Astrocyte (in vitro differentiated cells and primary cell): ENCODE measurements around the gene MARVELD3. TPM values are rescaled to one million over a fixed set of nuclear protein-coding genes. Genes with fewer than 3 reads are reported as not detected.

Experiments used
- DNase-seq: peaks from one replicate; pipeline ENCODE4 v3.0.0-alpha.2; 2010; ENCODE audit warnings: low read depth
- FAIRE-seq: peaks from 2 replicates; lab custom pipeline; 2011; peaks lifted over from hg19 to GRCh38; lab: Jason Lieb, UNC
- H2AFZ ChIP-seq: 2 replicates; pipeline ENCODE4 v1.6.0; 2012; ENCODE audit warnings: low read depth, low read length, inconsistent platforms
- H3K27ac ChIP-seq: 2 replicates; pipeline ENCODE4 v1.5.1; 2011; ENCODE audit warnings: low read depth, low read length, inconsistent platforms
- H3K27me3 ChIP-seq: 2 replicates; pipeline ENCODE4 v1.6.0; 2011; ENCODE audit warnings: low read length, inconsistent platforms; ENCODE audit not compliant: insufficient read depth
- H3K36me3 ChIP-seq: 2 replicates; pipeline ENCODE4 v1.5.1; 2011; ENCODE audit warnings: low read length, inconsistent platforms; ENCODE audit not compliant: insufficient read depth
- H3K4me1 ChIP-seq: 2 replicates; pipeline ENCODE4 v1.5.1; 2011; ENCODE audit warnings: low read length, inconsistent platforms; ENCODE audit not compliant: insufficient read depth
- H3K4me2 ChIP-seq: 2 replicates; pipeline ENCODE4 v1.6.0; 2012; ENCODE audit warnings: low read length, inconsistent platforms
- H3K4me3 ChIP-seq: 2 replicates; pipeline ENCODE4 v1.5.1; 2011; ENCODE audit warnings: low read depth, mild to moderate bottlenecking, low read length, inconsistent platforms; ENCODE audit not compliant: insufficient read depth
- H3K79me2 ChIP-seq: 2 replicates; pipeline ENCODE4 v1.6.0; 2012; ENCODE audit warnings: mild to moderate bottlenecking, low read length, inconsistent platforms; ENCODE audit not compliant: insufficient read depth
- H3K9ac ChIP-seq: 2 replicates; pipeline ENCODE4 v1.6.0; 2012; ENCODE audit warnings: mild to moderate bottlenecking, low read length, inconsistent platforms
- H3K9me3 ChIP-seq: 2 replicates; pipeline ENCODE4 v1.5.1; 2012; ENCODE audit warnings: low read depth, mild to moderate bottlenecking, low read length, inconsistent platforms; ENCODE audit not compliant: insufficient read depth
- H4K20me1 ChIP-seq: 2 replicates; pipeline ENCODE4 v1.6.0; 2012; ENCODE audit warnings: low read length, inconsistent platforms; ENCODE audit not compliant: insufficient read depth
- H3K27ac Mint-ChIP-seq: one replicate; pipeline ENCODE4 v1.8.0; 2021; ENCODE audit warnings: mild to moderate bottlenecking, mixed read lengths; ENCODE audit not compliant: unreplicated experiment
- H3K27me3 Mint-ChIP-seq: one replicate; pipeline ENCODE4 v1.8.0; 2021; ENCODE audit warnings: low read depth, mixed read lengths; ENCODE audit not compliant: unreplicated experiment
- H3K36me3 Mint-ChIP-seq: one replicate; pipeline ENCODE4 v1.8.0; 2021; ENCODE audit warnings: low read depth, mixed read lengths; ENCODE audit not compliant: unreplicated experiment
- H3K4me1 Mint-ChIP-seq: one replicate; pipeline ENCODE4 v1.8.0; 2021; ENCODE audit warnings: low read depth, mixed read lengths; ENCODE audit not compliant: unreplicated experiment
- H3K4me3 Mint-ChIP-seq: one replicate; pipeline ENCODE4 v1.8.0; 2021; ENCODE audit warnings: mild to moderate bottlenecking, moderate library complexity, mixed read lengths; ENCODE audit not compliant: unreplicated experiment
- H3K9me3 Mint-ChIP-seq: one replicate; pipeline ENCODE4 v1.8.0; 2021; ENCODE audit warnings: mild to moderate bottlenecking, mixed read lengths; ENCODE audit not compliant: unreplicated experiment
- CTCF ChIP-seq: IDR thresholded peaks from 2 replicates; pipeline ENCODE4 v1.5.1; 2011; ENCODE audit warnings: low read depth, mild to moderate bottlenecking, inconsistent platforms, low read length, moderate library complexity; ENCODE audit not compliant: insufficient read depth
- EZH2 ChIP-seq: IDR thresholded peaks from 2 replicates; pipeline ENCODE4 v1.6.1; 2012; ENCODE audit warnings: mild to moderate bottlenecking, low read length, inconsistent platforms; ENCODE audit not compliant: insufficient read depth
- total RNA-seq: library from RNA; stranded (reverse); gene quantifications from 2 replicates; pipeline ENCODE4 v1.2.1, GENCODE V29; 2021

Gene MARVELD3
- total RNA-seq, 1 donor from 2014 or later, result 1.4 TPM

- Mint-ChIP-seq H3K4me3 (no peak overlapping the region), H3K27ac (no peak overlapping the region), H3K36me3 (peaks cover 4% of the 10 kb centered on the region), H3K27me3 (no peaks in the 10 kb centered on the region), H3K9me3 (no peaks in the 10 kb centered on the region), H3K4me1 (no peaks in the 10 kb centered on the region)
- H3K4me3 ChIP-seq, result no peak overlapping the region
- no peaks in the 10 kb centered on the region for H3K9me3 ChIP-seq
- no peaks in the 10 kb centered on the region for H4K20me1 ChIP-seq
- no peaks in the 10 kb centered on the region for H3K4me1 ChIP-seq
- H3K36me3 ChIP-seq, result peaks cover 40% of the 10 kb centered on the region
- H3K27me3 ChIP-seq, result no peaks in the 10 kb centered on the region
- TF ChIP-seq CTCF (no peak), EZH2 (no peak)
- DNase-seq, result no peak
- no peak overlapping the region for H3K27ac ChIP-seq
- no peaks in the 10 kb centered on the region for H3K79me2 ChIP-seq
- no peak overlapping the region for H3K4me2 ChIP-seq
- H2AFZ ChIP-seq, result no peak overlapping the region
- no peak overlapping the region for H3K9ac ChIP-seq
- FAIRE-seq, result no peak
Measured at GRCh38 chr16:71666264-71666663, 40.3 kb downstream of the MARVELD3 start.

- no peaks in the 10 kb centered on the region for H3K4me1 Mint-ChIP-seq
- H3K79me2 ChIP-seq, result no peaks in the 10 kb centered on the region
- H3K4me1 ChIP-seq, result no peaks in the 10 kb centered on the region
- peaks cover 4% of the 10 kb centered on the region for H3K36me3 Mint-ChIP-seq
- no peak overlapping the region for H3K4me3 ChIP-seq
- H3K36me3 ChIP-seq, result peaks cover 40% of the 10 kb centered on the region
- no peak overlapping the region for H3K4me2 ChIP-seq
- H4K20me1 ChIP-seq, result no peaks in the 10 kb centered on the region
- H3K27me3 Mint-ChIP-seq, result no peaks in the 10 kb centered on the region
- no peak overlapping the region for H3K27ac ChIP-seq
- FAIRE-seq (no peak), DNase-seq (no peak)
- no peaks in the 10 kb centered on the region for H3K27me3 ChIP-seq
- H3K9ac ChIP-seq, result no peak overlapping the region
- no peaks in the 10 kb centered on the region for H3K9me3 Mint-ChIP-seq
- TF ChIP-seq EZH2 (no peak), CTCF (no peak)
- no peak overlapping the region for H3K4me3 Mint-ChIP-seq
- H3K9me3 ChIP-seq, result no peaks in the 10 kb centered on the region
- H3K27ac Mint-ChIP-seq, result no peak overlapping the region
- no peak overlapping the region for H2AFZ ChIP-seq
Measured at GRCh38 chr16:71666928-71667707, 41.1 kb downstream of the MARVELD3 start.

DNA sequence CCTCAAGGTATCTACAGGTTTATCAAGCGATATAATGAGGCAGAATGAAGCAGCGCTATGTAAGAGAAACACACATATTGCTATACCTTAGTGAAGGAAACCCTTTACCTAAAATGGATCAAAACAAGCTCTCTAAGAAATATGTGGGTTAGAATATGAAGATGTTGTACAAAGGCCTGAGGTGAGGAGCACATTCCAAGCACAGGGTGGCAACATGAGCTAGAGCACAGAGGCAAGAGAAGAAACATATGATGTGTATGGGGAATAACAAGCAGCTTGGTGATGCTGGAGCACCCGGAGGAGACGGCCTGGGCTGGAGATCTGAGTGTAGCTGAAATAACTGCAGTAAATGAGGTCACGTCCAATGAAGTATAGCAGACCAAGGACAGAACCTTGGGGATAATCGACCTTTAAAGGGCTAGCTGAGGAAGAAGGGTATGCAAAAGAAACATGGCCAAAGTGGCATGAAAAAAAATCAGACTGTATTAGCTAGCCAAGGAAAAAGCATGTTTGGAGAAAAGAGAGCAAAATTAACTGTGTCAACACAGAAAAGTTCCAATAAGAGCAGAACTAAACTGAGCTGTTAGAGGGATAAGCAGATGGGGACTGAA is 44.0 kb downstream of the MARVELD3 start:
- DNase-seq (no peak), FAIRE-seq (no peak)
- H3K79me2 ChIP-seq, result no peaks in the 10 kb centered on the region
- H3K9me3 ChIP-seq, result no peaks in the 10 kb centered on the region
- no peak overlapping the region for H3K4me3 Mint-ChIP-seq
- H3K27me3 ChIP-seq, result no peaks in the 10 kb centered on the region
- no peak overlapping the region for H3K4me3 ChIP-seq
- H3K27ac Mint-ChIP-seq, result no peak overlapping the region
- H3K9ac ChIP-seq, result no peak overlapping the region
- H4K20me1 ChIP-seq, result no peaks in the 10 kb centered on the region
- peaks cover 34% of the 10 kb centered on the region for H3K36me3 ChIP-seq
- no peaks in the 10 kb centered on the region for H3K9me3 Mint-ChIP-seq
- H3K27me3 Mint-ChIP-seq, result no peaks in the 10 kb centered on the region
- H3K27ac ChIP-seq, result no peak overlapping the region
- TF ChIP-seq EZH2 (no peak), CTCF (no peak)
- H3K4me1 ChIP-seq, result no peaks in the 10 kb centered on the region
- peaks cover 10% of the 10 kb centered on the region for H3K36me3 Mint-ChIP-seq
- no peaks in the 10 kb centered on the region for H3K4me1 Mint-ChIP-seq
- H2AFZ ChIP-seq, result no peak overlapping the region
- H3K4me2 ChIP-seq, result no peak overlapping the region
